ENCODE data around the gene SBF2.

The SBF2 gene

DNA sequence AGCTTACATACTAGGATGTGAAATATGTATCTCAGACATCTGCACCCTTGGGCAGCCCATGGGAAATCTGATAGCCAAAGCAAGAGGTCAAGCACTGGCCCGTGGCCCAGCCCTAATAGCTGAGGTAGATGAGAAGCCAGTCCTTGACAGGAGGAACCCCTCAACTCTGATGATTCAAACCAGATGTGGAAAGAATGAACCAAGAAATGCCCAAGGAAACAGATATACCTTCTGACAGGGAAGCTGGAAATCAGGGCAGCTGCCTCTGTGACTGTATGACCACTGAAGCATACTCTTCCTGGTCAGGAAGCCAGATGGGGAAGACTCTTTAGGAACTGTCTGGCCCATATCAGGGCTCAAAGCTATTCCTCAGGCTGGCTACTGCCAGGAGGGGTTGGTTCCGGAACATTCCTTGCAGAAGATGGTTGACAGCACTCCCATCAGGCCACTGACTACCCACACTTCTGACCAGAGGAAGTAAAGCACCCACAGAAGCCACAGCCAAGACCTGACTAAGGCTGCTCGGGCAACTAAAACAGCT is 506.0 kb downstream of the SBF2 start:
- Mint-ChIP-seq H3K36me3 (ENCODE audit: low read depth) (peaks cover 2% of the 10 kb centered on the region), H3K27me3 (ENCODE audit: low read depth) (no peaks in the 10 kb centered on the region), H3K4me1 (ENCODE audit: low read depth) (peaks cover 9% of the 10 kb centered on the region), H3K9me3 (no peaks in the 10 kb centered on the region), H3K27ac (no peak overlapping the region), H3K4me3 (no peak overlapping the region)

DNA sequence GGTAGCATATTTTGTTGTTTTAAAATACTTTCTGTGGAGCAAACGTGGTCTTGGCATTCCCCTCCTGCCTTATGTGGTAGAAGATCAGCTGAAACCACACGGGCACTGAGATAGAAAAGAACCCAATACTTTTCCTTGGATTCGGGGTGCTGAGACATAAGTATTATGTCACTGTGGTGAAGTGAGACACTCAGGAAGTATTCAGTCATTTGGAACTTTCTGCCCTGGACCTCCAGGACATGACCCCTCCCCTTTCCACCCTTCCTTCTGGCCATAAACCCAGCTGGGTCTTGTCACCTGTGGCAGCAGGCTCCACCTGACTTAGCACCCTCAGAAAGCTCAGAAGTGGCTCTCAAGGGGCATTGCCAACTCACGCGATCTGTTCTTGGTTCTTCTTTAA is 506.8 kb downstream of the SBF2 start:
- Mint-ChIP-seq H3K9me3 (no peaks in the 10 kb centered on the region), H3K4me1 (ENCODE audit: low read depth) (peaks cover 9% of the 10 kb centered on the region), H3K27ac (no peak overlapping the region), H3K36me3 (ENCODE audit: low read depth) (peaks cover 2% of the 10 kb centered on the region), H3K27me3 (ENCODE audit: low read depth) (no peaks in the 10 kb centered on the region), H3K4me3 (no peak overlapping the region)

DNA sequence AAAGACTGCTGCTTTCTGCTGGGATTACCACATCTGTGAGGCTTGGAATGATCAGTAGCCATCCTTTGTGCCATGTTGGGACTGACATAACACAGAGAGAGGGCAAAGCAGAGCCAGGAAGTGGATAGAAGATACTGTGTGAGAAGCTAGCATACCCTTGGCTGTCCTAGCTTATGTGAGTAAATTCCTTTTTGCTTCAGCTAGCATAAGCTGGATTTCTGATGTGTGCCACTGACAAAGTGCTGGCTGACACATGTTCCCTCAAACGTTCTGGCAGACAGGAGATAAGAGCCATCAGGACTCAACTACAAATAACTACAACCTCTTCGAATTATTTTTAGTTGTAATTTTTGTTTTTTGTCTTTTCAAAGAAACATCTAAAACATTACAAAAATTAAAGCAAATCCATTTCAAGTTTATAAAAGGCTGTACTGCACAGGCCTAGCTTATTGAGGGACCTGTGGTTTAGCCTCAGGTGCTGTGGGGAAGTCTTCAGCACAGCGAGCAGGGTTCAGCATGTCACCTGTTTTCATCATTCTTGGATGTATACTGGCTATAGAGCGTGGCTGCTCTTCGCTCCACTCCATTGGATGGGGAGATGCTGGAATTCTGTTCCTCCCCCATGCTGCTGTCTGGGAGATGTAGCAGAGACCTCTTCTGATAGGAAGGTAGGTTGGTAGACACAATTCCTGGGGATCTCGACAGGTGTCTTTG is 509.3 kb downstream of the SBF2 start:
- no peaks in the 10 kb centered on the region for H3K36me3 Mint-ChIP-seq (ENCODE audit: low read depth)
- H3K27ac Mint-ChIP-seq, result no peak overlapping the region
- H3K4me1 Mint-ChIP-seq (ENCODE audit: low read depth), result peaks cover 10% of the 10 kb centered on the region
- H3K4me3 Mint-ChIP-seq, result no peak overlapping the region
- no peaks in the 10 kb centered on the region for H3K9me3 Mint-ChIP-seq
- no peaks in the 10 kb centered on the region for H3K27me3 Mint-ChIP-seq (ENCODE audit: low read depth)

DNA sequence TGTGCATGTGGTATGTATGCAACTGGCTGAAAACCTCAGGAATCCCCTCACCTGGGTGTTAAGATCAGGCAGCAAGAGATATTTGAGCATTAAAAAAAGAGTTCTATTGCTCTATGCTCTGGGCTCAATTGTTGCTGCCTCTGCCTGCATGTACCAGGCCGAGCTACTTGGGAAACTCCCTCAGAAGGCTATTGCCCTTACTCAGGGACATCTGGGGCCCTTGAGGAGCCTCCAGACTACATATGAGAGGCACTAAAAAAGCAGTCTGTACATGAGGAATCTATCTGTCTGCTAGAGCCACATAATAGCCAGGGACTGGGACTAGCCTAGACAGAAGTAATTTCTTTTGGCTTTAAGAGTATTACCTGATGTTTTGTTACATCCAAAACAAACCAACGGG is 510.0 kb downstream of the SBF2 start:
- H3K36me3 Mint-ChIP-seq (ENCODE audit: low read depth), result no peaks in the 10 kb centered on the region

DNA sequence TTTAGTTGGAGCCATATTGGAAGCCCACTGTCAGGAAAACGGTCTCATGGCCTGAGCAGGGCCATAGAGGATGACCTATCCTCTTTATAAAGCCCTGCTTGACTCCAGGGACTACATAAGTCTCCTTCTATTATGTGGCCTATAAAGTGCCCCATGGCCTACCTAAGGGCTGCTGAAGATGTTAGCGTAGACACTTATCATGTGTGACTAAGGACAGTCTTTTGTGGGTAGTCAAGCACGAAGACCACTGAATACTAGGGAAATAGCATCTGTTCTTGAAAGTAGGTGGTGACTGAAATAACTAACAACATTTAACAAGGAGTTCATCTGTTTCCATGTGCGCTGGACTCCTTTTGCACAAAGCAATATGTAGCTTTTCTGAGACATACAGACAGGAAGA is 513.1 kb downstream of the SBF2 start:
- peaks cover 8% of the 10 kb centered on the region for H3K4me1 Mint-ChIP-seq (ENCODE audit: low read depth)
- no peaks in the 10 kb centered on the region for H3K27me3 Mint-ChIP-seq (ENCODE audit: low read depth)
- no peak overlapping the region for H3K27ac Mint-ChIP-seq
- H3K4me3 Mint-ChIP-seq, result no peak overlapping the region
- no peaks in the 10 kb centered on the region for H3K9me3 Mint-ChIP-seq
- H3K36me3 Mint-ChIP-seq (ENCODE audit: low read depth), result no peaks in the 10 kb centered on the region

More for the DNA sequence above, 510.0 kb downstream of the SBF2 start:
- no peak overlapping the region for H3K27ac Mint-ChIP-seq
- peaks cover 10% of the 10 kb centered on the region for H3K4me1 Mint-ChIP-seq (ENCODE audit: low read depth)
- no peak overlapping the region for H3K4me3 Mint-ChIP-seq
- no peaks in the 10 kb centered on the region for H3K27me3 Mint-ChIP-seq (ENCODE audit: low read depth)
- no peaks in the 10 kb centered on the region for H3K9me3 Mint-ChIP-seq

DNA sequence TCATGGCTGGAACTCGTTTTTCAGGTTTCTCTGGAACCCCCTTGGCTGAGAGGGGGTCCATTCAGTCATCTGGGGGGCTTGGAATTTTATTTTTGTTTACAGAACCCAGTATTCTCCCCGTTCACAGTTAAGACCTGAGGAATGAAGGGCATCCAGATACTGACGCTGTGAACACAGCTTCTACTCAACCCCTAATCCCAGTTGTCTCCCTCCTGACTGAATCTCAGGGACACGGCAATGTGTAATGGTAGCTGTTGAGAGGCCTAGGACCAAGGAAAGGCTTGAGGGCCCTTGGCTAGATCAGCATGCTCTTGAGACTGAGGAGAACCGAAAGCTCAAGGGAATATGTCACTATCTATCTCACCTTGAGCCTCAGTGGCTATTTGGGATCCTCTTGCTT is 516.5 kb downstream of the SBF2 start:
- Mint-ChIP-seq H3K36me3 (ENCODE audit: low read depth) (no peaks in the 10 kb centered on the region), H3K4me1 (ENCODE audit: low read depth) (peaks cover 1% of the 10 kb centered on the region), H3K27me3 (ENCODE audit: low read depth) (no peaks in the 10 kb centered on the region), H3K9me3 (no peaks in the 10 kb centered on the region), H3K27ac (no peak overlapping the region), H3K4me3 (no peak overlapping the region)

DNA sequence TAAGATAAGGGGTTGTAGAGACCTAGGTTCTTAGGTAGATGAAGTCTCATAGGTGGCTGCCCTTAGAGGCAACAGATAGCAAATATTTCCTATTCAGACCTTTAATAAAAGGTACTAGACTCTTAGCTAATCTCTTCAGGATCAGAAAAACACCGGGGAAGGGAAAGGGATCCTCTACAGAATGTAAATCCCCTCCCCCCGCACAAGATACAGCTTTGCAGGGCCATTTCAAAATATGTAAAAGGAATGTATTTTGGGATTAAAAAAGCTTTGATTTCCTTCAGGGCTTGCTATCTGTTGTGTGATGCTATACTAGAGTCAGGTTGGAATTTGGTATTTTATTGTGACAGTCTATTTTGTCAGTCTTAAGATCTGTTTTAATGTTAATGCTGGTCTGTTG is 517.0 kb downstream of the SBF2 start:
- no peaks in the 10 kb centered on the region for H3K36me3 Mint-ChIP-seq (ENCODE audit: low read depth)
- no peak overlapping the region for H3K27ac Mint-ChIP-seq

DNA sequence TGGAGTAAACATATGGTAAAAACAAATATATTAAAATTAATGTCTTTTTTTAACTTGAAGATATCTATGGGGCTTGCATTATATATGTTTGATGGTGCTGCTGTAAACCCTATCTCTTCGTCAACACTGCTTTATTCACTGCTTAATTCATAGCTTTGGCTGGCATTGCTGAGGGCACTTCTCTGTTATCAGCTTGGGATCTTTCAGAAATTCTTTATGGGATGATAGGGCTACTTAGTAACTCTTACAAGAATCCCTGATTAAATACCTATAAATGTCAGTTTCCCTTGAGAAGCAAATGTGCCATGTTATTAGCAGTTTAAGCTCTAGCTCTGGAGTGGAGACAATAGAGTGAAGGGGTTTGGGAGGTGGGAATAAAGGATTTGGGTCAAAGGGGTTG is 517.8 kb downstream of the SBF2 start:
- H3K27ac Mint-ChIP-seq, result no peak overlapping the region
- H3K36me3 Mint-ChIP-seq (ENCODE audit: low read depth), result no peaks in the 10 kb centered on the region
- H3K9me3 Mint-ChIP-seq, result no peaks in the 10 kb centered on the region
- no peaks in the 10 kb centered on the region for H3K27me3 Mint-ChIP-seq (ENCODE audit: low read depth)
- H3K4me1 Mint-ChIP-seq (ENCODE audit: low read depth), result no peaks in the 10 kb centered on the region
- H3K4me3 Mint-ChIP-seq, result no peak overlapping the region

More for the DNA sequence above, 517.0 kb downstream of the SBF2 start:
- peaks cover under 1% of the 10 kb centered on the region for H3K4me1 Mint-ChIP-seq (ENCODE audit: low read depth)
- H3K4me3 Mint-ChIP-seq, result no peak overlapping the region
- H3K9me3 Mint-ChIP-seq, result no peaks in the 10 kb centered on the region
- H3K27me3 Mint-ChIP-seq (ENCODE audit: low read depth), result no peaks in the 10 kb centered on the region

DNA sequence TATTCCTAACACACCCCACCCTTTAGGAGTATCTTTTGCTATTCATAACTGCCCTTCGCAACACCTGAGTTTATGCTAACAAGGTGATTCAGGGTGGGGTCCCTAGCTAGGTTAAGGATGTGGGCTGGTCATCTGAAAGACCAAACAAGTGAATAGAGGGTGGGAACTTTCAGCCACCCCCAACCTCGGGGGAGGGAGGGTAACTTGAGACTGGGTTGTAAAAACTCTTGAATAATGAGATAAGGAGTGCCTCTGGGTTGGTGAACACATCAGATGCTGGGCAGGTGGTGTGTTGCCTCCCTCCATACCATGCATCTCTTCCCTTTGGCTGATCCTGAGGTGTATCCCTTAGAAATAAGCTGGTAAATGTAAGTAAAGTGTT is 518.6 kb downstream of the SBF2 start:
- H3K9me3 Mint-ChIP-seq, result no peaks in the 10 kb centered on the region
- no peaks in the 10 kb centered on the region for H3K27me3 Mint-ChIP-seq (ENCODE audit: low read depth)
- H3K4me3 Mint-ChIP-seq, result no peak overlapping the region
- no peaks in the 10 kb centered on the region for H3K4me1 Mint-ChIP-seq (ENCODE audit: low read depth)
- H3K36me3 Mint-ChIP-seq (ENCODE audit: low read depth), result no peaks in the 10 kb centered on the region
- H3K27ac Mint-ChIP-seq, result no peak overlapping the region

DNA sequence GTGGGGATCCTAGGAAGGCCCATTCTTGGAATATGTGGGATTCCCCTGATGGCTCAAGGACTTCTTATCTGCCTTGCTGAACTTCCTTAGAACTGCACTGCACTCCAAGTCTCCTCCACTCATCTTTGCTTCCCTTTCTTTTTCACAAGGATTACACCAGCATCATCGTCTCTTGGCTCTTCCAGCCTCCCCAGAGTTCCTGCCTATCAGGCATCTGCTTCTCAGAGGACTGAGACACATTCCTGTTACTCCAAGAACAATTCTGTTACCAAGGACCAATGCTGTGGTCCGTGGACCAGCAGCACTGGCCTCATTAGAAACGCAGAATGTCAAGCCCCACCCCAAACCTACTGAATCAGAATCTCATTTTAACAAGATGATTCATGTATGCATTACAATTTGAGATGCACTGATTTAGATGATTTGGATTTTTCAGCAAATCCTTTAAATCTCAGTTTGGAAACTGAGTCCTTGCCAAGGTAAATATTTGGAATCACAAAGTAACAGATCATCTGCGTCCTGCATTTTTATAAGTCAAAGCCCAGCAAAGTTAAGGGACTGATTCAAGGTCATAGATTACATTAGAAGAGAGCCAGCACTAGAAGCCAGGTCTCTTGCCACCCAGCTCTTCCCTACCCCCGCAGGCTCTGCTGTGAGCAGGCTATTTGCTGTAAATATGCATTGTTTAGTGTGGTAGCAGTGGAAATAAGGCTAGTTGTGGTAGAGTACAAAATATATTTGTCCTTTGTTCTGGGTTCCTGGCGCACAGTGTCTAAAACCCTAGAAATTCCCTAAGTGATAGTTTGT is 519.2 kb downstream of the SBF2 start:
- Mint-ChIP-seq H3K36me3 (ENCODE audit: low read depth) (no peaks in the 10 kb centered on the region), H3K9me3 (no peaks in the 10 kb centered on the region), H3K4me1 (ENCODE audit: low read depth) (no peaks in the 10 kb centered on the region), H3K4me3 (no peak overlapping the region), H3K27me3 (ENCODE audit: low read depth) (no peaks in the 10 kb centered on the region), H3K27ac (no peak overlapping the region)

DNA sequence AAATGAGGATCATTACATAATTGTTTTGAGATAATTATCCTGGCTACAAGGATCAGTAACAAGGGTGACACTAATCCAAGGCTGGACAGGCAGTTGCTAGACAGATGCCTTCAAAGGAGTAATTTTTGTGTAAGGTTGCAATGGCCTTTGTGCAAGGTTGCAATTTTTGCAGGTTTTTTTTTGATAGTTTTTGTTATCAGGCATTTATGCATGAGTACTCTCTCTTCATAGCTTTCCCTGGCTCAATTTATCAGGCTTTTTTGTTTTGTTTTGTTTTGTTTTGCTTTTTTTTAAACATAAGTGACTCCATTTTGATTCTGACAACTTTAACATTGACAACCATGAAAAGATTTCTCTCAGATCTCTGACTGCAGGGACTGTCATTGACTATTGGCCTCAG is 519.9 kb downstream of the SBF2 start:
- H3K4me1 Mint-ChIP-seq (ENCODE audit: low read depth), result no peaks in the 10 kb centered on the region
- H3K27ac Mint-ChIP-seq, result no peak overlapping the region
- no peak overlapping the region for H3K4me3 Mint-ChIP-seq
- H3K9me3 Mint-ChIP-seq, result no peaks in the 10 kb centered on the region
- H3K36me3 Mint-ChIP-seq (ENCODE audit: low read depth), result no peaks in the 10 kb centered on the region
- H3K27me3 Mint-ChIP-seq (ENCODE audit: low read depth), result no peaks in the 10 kb centered on the region

DNA sequence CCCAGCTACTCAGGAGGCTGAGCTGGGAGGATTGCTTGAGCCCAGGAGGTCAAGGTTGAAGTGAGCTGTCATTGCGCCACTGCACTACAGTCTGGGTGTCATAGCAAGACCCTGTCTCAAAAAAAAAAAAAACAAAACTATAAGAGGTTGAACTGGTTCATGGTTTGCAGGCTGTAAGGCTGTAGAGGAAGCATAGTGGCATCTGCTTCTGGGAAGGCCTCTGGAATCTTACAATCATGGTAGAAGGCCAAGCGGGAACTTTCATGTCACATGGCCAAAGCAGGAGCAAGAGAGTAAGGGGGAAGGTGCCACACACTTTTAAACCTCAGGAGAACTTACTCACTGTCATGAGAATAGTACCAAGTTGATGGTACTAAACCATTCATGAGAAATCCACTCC is 520.5 kb downstream of the SBF2 start:
- Mint-ChIP-seq H3K4me1 (ENCODE audit: low read depth) (no peaks in the 10 kb centered on the region), H3K9me3 (no peaks in the 10 kb centered on the region), H3K36me3 (ENCODE audit: low read depth) (no peaks in the 10 kb centered on the region), H3K4me3 (no peak overlapping the region), H3K27ac (no peak overlapping the region), H3K27me3 (ENCODE audit: low read depth) (no peaks in the 10 kb centered on the region)

DNA sequence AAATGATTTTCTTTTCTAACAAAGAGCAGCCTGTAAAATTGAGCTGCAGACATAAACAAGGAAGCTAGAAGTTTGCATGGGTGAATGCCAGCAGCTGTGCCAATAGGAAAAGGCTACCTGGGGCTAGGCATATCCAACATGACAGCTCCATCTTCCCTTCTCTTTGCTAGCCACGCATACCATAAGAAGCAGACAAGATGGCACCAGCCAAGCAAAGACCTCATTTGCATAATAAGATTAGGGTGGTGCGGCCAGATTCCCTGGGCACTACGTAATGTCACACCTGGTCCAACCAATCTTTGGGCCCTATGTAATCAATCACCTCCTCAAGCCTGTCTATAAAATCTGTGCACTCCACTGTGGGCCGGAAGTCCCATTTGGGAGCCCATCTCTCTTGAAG is 521.8 kb downstream of the SBF2 start:
- peaks cover under 1% of the 10 kb centered on the region for H3K4me1 Mint-ChIP-seq (ENCODE audit: low read depth)
- H3K9me3 Mint-ChIP-seq, result no peaks in the 10 kb centered on the region
- H3K36me3 Mint-ChIP-seq (ENCODE audit: low read depth), result no peaks in the 10 kb centered on the region
- no peak overlapping the region for H3K27ac Mint-ChIP-seq
- no peaks in the 10 kb centered on the region for H3K27me3 Mint-ChIP-seq (ENCODE audit: low read depth)
- no peak overlapping the region for H3K4me3 Mint-ChIP-seq

DNA sequence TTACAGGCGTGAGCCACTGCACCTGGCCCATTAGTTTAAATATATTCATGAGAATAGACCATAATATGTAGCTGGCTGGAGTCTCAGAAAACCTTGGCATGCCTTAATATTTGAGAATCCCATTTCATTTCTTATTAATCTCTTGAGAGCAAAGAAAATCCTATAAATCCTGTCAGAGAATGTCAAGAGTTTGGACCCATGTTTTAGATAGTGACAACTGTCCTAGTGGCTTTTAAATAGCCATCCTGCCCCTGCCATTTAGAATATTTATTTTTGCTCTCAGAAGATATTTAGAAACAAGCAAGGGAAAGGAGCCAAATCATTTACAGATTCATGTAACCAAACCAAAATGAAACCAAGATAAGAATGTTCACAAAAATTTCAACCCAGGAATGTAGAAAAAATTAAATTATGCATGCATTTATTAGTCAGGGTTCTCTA is 522.9 kb downstream of the SBF2 start:
- H3K9me3 Mint-ChIP-seq, result no peaks in the 10 kb centered on the region
- no peaks in the 10 kb centered on the region for H3K36me3 Mint-ChIP-seq (ENCODE audit: low read depth)
- H3K4me3 Mint-ChIP-seq, result no peak overlapping the region
- H3K27ac Mint-ChIP-seq, result no peak overlapping the region
- H3K27me3 Mint-ChIP-seq (ENCODE audit: low read depth), result no peaks in the 10 kb centered on the region
- H3K4me1 Mint-ChIP-seq (ENCODE audit: low read depth), result peaks cover 6% of the 10 kb centered on the region

DNA sequence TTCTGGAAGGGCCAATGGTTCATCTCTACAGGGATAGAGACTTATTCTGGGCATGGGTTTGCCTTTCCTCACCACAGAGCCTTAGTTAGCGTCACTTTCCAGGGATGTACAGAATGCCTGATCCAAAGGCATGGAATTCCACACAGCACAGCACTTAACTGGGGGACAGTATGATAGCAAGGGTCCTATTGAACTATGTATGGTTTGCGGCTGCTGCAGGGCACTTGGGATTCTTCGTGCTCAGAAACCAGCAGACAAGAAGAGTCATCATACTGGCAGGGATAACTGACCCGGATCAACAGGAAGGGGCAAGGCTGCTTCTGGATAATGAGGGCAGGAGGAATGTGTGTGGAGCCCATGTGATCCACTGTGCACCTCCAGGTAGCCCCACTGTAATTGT is 524.4 kb downstream of the SBF2 start:
- Mint-ChIP-seq H3K4me3 (no peak overlapping the region), H3K36me3 (ENCODE audit: low read depth) (no peaks in the 10 kb centered on the region), H3K27ac (no peak overlapping the region), H3K9me3 (no peaks in the 10 kb centered on the region), H3K4me1 (ENCODE audit: low read depth) (peaks cover 6% of the 10 kb centered on the region), H3K27me3 (ENCODE audit: low read depth) (no peaks in the 10 kb centered on the region)

All from T-helper 1 cell treated with Interleukin-12 subunit alpha and Interleukin-12 subunit beta and Interleukin-4 antibody, amounts not matched to agents 30 μg/mL and 1 μg/mL, for 36 hours (primary cell).